Esophagus squamous epithelium (tissue), 4 donors: ENCODE data around the gene ISOC2.

ENCODE experiments used
- POLR2A ChIP-seq, 4 donors: fragments of 450-650 bp; IDR thresholded peaks; one replicate each; pipeline ENCODE4 v1.6.1; 2017; ENCODE audit warnings: antibody characterized with exemption in 4 of 4, mild to moderate bottlenecking in 4 of 4, moderate library complexity in 3 of 4
- TF ChIP-seq, protein P1 (sequence below), 6 experiments: fragments of 450-650 bp in 4 of 6; fragments of 200-600 bp in 2 of 6; sonication (generic) in 2 of 6; IDR thresholded peaks; one replicate each; pipeline ENCODE4 v1.5.1; 2016 to 2019; ENCODE audit warnings: antibody characterized with exemption in 6 of 6, mild to moderate bottlenecking in 4 of 6, moderate library complexity in 4 of 6

DNA sequence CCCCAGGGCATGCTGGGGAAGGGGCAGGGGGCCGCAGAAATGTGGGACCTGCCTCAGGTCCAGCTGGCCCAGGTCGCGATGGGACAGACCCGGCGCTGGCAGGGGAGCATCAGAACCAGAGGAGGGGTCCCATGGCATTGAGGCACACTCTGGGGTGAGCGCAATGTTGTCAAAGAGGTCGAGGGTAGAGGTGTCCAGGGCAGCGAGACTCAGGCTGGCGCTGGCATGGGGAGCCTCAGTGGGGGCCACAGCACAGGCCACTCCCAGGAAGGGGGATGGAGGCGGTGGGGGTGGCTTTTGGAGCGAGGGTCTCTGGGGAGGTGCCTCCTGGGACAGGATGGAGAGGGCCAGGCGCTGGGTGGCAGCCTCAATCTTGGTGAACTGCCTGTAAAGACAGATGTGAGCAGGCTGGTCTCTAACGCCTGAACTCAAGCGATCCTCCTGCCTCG is 2.2 kb upstream of the ISOC2 start:
- TF ChIP-seq, protein P1, sequence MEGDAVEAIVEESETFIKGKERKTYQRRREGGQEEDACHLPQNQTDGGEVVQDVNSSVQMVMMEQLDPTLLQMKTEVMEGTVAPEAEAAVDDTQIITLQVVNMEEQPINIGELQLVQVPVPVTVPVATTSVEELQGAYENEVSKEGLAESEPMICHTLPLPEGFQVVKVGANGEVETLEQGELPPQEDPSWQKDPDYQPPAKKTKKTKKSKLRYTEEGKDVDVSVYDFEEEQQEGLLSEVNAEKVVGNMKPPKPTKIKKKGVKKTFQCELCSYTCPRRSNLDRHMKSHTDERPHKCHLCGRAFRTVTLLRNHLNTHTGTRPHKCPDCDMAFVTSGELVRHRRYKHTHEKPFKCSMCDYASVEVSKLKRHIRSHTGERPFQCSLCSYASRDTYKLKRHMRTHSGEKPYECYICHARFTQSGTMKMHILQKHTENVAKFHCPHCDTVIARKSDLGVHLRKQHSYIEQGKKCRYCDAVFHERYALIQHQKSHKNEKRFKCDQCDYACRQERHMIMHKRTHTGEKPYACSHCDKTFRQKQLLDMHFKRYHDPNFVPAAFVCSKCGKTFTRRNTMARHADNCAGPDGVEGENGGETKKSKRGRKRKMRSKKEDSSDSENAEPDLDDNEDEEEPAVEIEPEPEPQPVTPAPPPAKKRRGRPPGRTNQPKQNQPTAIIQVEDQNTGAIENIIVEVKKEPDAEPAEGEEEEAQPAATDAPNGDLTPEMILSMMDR (IDR thresholded peaks at IDR 0.05), result no peak
- TF ChIP-seq POLR2A (IDR thresholded peaks at IDR 0.05), result no peak
